Measurements from ENCODE around the gene IL22RA1.

GRCh38 chr1:24081190-24081589 lies 61.8 kb downstream of the IL22RA1 start:
- TF ChIP-seq CTCF (IDR thresholded peaks at IDR 0.05) (no peak), POLR2AphosphoS5 (IDR thresholded peaks at IDR 0.05) (no peak), EP300 (IDR thresholded peaks at IDR 0.05) (no peak), POLR2A (IDR thresholded peaks at IDR 0.05) (no peak)
